NCI-H2107 treated with DMSO at 0.1 percent for 48 hours (cell line): ENCODE data around the gene TPM3.
"Not testable (repeated sequence)": the region's sequence is repeated elsewhere in the genome, so short reads cannot be mapped to it uniquely, and the experiment has no call there.

Source experiments
- DNase-seq: peaks from one replicate; lab custom pipeline; 2025; ENCODE audit not compliant: unreplicated experiment; lab: John Stamatoyannopoulos, UW

The TPM3 gene

DNA sequence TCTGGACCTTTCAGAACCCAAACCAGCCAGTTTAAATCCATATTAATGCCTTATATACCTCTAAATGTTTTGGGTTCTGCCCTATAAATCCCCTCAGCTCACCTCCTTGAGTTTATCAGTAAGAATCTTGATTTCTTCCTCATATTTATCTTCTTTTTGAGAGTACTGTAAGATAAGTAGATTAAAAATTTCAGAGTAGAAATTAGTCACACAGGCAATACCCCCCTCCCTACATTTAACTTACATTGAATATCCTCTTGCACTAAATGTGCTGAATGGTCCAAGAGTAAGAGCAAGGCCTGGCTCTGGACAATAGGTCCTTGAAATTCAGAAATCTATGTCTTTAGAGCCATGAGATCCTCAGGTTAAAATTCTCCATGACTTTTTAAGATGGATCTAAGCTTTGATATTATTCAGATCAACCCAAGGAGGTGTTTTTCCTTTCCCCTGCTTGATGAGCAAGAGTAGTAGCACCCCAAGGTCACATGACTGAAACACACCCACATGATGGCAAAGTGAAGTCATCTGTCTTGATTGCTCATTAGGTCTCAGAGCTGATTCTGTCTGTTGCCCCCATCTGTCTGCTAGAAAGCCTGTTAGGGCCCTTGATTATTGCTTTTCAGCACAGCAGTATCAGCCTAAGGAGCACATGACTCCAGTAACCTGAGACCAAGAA, 21.2 kb downstream of the TPM3 start:
- DNase-seq = no peak

DNA sequence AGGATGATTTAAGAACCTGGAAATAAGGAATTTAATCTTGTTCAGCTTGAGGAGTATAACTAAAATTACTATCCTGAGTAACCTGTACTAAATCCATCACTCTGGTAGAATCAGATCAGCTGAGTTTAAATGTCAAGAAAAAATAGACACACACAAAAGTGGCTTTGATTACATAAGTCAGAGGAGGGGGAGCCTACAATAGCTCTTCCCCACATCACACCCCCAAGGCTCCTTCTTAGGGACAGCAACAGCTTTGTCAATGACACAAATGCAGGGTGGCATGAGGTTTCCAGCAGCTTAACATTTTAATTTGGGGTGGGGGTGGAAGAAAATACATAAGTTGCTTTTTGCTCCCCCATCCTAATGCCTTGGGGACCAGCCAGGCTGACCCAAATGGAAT, 24.4 kb downstream of the TPM3 start:
- DNase-seq = no peak

DNA sequence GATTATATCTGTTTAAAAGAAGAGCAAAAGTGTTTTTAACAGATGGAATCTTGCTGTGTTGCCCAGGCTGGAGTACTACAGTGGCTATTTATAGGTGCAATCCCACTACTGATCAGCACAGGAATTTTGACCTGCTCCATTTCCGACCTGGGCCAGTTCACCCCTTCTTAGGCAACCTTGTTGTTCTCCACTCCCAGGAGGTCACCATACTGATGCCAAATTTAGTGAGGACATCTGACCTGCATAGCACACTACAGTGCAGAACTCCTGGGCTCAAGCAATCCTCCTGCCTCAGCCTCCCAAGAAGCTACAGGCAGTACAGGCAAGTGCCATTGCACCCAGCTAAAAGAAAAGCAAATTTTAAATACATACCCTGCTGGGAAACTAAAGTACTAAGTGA, 25.7 kb downstream of the TPM3 start:
- DNase-seq = no peak

DNA sequence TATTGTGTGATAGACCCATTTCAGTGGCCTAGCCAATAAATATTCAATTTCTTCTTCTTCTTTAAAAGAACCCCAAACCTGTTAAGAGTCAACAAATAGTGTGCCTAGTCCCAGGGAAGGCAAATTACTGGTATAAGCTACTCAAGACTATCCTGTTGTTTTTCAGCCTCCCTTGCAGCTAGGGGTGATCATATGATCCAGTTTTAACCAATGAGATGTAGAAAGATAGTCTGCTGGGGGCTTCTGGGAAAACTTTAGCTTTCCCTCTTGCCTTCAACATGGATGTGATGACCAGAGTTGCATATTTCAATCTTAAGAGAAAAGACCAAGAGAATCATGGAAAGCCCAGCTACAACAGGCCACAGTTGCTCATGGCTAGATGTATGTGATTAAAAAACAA, 32.3 kb downstream of the TPM3 start:
- no peak for DNase-seq

DNA sequence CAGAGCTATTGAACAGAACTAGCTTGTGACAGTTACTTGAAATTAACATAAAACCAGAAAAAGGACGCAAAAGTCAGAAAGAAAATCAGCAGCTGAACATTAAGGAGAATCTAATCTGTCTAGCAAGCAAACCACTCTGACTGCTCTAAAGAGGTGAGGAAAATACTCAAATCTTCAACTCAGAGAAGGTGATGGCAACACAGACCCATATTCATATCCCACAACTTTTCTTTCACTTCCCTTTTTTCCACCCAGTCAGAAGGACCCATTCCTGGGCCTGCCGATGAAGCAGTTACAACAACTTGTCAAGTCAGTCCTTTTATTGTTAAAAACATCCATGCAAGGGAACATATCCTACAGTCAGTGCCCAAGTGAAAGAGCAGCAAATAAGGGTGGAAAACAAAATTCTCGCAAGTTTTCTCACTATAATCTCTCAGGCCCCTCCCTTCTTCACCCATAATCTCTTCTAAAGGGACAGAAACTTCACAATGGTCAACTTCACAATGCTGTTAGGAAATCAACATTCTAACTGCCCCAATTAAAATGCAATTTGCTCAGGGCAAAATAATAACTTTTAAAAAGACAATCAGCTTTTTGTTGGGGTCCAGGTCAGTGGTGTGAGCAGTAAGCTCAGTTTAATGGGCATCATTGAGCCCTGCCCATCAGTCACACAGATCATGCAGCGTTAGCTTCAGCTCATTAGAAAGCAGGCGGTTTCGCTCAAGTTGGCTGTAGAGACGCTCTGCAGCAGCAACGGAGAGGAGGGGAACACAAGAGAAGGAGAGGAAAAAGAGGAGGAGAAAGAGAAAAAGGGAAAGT, 33.4 kb downstream of the TPM3 start:
- no peak for DNase-seq

DNA sequence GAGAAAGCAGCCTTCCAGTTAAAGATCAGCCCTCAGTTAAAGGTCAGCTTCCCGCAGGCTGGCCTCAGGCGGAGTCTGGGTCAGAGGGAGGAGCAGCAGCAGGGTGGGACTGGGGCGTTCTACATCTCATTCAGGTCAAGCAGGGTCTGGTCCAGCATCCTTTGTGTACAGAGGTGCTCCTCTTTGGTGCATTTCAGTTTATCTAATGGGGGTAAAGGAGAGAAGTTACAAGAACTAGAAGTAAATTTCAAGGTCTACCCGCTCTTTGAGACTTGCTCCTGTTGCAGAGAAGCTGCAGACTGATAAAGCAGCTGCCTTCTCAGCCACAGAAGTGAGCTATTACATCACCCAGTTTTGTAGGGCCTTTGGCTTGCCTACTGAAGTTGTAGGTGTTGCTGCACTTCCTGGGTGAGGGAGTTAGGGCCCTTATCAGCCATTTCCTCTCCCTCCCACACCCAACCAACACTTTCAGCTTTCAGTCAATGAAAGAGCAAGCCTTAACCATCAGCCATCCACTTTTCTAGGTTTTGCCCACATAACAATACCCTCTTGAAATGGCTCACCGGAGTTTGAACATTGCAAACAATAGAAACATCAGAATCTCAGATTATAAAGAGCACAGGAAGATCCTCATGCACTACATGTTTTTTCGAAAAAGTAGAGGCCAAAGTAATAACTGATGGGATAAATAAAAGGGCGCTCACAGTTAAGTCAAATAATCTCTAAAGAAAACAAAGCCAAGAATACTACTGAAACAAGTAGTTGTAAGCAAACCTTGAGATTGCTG, 34.2 kb downstream of the TPM3 start:
- peak; percentile 54 for DNase-seq

DNA sequence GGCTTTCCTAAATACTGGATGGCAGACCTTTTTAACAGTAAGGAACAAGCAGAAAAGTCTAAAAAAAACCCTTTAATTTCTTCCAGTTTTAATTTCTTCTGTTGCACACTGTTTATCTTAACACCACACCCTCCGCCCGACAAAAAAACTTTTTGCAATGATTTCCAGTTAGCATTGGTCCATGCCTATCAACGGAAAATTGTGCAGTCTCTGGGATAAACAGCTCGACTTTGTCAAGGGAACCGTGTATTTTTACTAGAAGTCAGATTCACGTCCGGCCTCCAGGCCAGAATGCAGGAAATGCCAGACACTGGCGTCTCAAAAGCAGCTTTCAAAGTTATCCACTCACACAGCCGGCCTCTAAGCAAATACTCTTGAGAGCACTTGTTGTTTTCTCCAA, 36.6 kb downstream of the TPM3 start:
- no peak for DNase-seq

DNA sequence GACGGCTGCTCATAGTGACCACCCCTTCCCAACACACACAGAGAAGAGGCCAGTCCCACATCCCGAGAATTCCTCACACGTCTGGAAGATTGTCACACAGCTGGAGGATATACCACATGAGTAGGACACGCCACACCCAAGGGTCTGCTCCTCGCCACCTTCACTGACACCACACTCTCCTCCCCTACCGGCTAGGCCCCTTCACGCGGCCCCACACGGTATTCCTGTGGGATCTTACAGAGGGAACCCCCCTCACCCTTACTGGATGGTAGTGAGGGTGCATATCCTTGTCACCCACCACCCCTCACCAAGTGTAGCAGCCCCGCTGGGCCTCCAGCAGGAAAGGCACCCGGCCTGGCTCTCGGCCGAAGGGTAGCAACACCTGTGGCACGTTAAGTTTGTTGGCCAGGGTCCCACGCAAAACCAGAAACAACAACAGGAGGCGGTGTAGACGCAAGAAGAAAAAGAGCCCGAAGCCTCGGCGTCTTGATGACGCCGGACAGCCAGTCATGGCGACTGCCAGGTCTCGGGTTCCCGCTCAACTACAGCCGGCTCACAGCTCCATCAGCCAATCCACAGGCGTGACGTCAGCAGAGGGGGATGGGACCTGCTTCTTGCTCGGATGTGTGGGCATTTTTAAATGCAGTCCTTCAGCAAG, 37.2 kb downstream of the TPM3 start, which contains the start of gene NUP210L:
NUP210L (minus strand) TSS at position 540 of the 658 bp plus-strand sequence.
- no peak for DNase-seq

DNA sequence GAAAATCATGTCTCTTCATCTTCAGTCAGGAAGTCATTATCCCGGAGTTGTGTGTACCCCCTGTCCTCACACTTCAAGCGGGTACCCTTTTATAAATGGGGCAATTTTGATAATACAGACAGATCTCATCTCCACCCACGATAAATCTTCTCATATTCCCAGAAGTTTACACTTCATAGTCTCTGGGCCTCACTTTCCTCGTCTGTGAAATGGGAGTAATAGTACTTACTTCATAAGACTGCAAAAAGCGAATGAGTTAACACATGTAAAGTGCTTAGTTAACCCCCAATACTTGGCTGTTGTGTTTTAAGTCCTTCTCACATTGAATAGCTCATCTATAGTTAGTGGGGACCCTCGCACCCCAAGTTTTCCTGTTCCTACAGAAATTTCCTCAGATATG, 37.8 kb downstream of the TPM3 start:
- no peak for DNase-seq

DNA sequence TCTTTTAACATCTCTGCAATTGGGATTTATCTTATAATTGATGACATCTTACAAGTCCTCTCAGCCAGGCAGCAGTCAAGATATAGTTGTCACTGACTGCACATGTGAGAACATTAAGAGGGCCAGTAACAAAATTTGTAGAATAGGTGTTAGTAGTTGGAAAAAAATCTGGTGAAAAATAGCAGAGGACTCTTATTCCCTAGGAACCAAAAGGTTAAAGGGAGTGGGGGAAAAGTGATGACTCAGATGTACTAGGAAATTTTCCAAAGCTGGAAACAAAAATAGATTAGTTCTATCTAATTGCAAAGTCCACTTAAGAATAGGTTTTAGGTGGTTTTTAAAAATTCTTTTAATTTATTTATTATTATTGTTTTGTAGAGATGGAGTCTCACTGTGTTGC, 40.6 kb downstream of the TPM3 start:
- no peak for DNase-seq

DNA sequence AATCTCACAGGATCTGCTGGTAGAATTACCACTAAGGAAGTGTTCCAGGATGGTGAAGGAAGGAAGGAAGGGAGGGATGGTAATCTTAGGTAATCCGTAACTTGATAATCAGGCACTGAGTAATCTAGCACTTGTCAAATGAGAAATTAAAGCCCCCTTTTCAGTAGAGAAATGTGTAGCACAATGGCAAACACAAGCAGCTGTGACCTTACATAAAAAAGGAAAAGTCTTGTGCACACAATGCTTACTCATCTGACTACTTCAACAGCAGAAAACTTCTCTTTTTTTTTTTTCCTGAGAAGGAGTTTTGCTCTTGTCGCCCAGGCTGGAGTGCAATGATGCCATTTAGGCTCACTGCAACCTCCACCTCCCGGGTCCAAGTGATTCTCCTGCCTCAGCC, 43.1 kb downstream of the TPM3 start:
- DNase-seq = no peak

DNA sequence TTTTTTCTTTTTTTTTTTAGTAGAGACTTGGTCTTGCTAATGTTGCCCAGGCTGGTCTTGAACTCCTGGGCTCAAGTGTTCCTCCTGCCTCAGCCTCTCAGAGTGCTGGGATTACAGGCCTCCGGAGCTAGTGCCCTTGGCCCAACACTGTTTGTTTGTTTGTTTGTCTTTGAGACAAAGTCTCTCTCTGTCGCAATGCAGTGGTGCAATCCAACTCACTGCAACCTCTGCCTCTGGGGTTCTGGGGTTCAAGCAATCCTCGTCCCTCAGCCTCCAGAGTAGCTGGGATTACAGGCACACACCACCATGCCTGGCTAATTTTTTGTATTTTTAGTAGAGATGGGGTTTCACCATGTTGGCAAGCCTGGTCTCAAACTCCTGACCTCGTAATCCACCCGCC, 44.4 kb downstream of the TPM3 start:
- not testable (repeated sequence) for DNase-seq

DNA sequence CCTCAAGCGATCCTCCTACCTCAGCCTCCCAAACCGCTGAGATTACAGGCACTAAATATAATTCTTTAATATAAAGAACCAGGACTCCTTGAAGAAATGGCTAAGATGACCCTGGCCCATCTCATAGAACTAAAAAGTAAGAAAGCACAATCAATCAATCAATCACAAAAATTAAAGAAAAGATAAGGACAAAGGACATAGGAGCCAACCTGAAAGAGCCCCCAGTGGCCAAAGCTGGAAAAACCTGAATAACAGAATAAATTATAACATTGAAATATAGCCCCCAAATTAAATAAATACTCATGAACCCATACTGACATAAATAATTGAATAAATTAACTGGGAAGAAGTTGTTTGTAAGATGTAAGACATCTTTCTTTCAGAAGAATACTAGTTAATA, 45.9 kb downstream of the TPM3 start:
- DNase-seq = no peak

DNA sequence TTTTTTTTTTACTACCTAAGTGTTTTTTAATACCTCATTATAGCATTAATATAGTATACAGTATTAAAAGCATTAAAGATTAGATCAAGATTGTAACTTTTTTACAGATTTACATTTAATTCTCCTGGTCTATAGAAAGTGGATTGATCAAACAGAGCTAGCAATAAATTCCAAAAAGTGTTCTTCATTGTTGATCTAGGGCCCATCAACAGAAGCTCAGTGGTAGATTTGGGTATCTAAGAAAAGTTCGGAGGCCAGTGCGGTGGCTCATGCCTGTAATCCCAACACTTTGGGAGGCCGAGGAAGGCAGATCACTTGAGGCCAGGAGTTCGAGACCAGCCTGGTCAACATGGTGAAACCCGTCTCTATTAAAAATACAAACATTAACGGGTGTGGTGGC, 49.5 kb downstream of the TPM3 start:
- DNase-seq = no peak

DNA sequence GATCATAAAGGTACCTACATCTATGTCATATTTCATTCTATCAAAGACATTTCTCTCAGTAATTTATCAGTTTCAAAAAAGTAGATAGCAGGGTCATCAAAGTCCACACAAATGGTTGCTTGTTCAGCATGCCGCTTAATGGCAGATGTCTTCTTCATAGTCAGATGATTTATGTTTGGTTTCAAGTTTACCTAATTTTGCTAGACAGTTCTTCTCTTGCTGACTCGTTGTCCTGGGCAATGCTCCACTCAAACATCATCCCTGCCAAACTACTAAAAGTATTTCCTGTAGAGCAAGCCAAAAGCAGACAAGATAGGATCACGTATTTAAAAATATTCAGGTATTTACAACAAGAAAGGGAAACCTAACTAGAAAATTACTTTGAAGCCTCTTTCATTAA, 50.7 kb downstream of the TPM3 start:
- DNase-seq = no peak

DNA sequence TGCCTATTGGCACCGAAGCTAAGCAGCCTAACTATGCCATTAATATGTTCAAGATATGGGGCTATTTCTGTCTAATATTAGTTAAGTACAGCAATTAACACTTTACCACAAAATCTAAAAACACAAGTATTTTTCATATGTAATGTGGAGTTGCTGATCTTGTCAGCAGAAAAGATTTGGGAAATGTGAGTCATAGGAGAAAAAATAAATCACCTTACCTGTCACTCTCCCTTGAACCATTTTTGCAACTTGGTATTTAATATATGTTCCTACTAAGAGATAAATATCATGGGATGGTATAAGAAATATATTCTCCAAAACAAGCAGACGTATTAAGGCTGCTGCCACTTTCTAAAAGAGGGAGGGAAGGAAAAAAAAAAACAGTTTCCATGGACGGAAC, 54.0 kb downstream of the TPM3 start:
- DNase-seq = no peak

DNA sequence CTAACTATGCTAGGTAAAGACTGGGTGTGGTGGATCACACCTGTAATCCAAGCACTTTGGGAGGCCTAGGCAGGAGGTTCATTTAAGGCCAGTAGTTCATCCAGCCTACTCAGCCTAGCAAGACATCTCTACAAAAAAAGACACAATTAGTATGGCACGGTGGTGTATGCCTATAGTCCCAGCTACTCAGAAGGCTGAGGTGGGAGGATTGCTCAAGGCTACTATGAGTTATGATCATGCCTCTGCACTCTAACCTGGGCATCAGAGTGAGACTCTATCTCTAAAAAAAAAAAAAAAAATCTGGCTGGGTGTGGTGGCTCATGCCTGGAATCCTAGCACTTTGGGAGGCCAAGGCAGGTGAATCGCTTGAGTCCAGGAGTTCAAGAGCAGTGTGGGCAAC, 58.6 kb downstream of the TPM3 start:
- DNase-seq = no peak

DNA sequence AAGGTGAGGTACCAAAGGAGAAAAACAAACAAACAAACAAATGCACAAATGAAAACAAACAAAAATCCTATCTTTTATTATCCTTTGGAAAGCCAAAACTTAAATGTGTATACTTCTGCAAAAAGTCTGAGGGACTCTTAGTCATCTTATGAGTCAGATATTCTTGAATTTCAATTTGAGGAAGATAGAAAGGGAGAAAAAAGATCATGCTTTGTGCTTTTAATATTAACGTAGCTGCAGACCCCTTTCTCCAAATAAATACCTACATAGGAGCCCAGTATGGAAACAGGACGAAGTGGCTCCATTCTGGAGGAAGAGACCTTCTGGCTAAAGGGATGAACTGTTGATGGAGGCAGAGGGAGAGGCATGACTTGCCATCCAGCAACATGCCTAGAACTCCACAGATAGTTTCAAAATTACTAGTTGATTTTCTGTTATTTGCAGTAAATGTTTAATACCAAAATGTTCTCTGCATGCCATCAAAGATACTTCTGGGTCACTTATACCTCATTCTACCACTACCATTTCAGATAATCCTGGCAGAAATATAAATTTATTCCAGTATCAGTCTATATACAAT, 62.4 kb downstream of the TPM3 start:
- no peak for DNase-seq

DNA sequence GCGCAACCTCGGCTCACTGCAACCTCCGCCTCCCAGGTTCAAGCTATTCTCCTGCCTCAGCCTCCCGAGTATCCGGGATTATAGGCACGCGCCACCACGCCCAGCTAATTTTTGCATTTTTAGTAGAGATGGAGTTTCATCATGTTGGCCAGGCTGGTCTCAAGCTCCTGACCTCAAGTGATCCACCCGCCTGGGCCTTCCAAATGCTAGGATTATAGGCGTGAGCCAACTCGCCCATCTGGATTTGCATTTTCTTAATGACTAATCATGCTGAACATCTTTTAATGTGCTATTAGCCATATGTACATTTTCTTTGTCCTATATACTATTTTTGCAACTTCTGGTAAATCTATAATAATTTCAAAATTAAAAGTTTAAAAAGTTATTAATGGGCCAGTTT, 68.7 kb downstream of the TPM3 start:
- not testable (repeated sequence) for DNase-seq

DNA sequence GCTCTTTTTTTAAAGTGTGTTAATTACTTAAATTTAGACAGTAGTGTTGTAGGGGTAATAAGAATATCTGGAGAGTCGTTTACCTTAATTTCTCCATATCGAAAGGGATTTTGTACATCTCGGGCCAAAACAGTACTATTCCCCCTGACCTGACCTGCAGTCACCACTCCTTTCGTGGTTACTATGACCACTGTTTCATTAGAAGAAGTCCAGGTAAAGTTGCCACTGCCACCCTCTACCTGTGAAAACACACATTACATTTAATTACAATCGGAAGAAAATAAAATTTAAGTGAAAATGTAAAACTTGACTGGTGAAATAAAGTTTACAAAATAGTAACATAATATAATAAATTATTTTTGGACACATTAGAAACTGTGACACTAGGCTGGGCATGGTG, 74.3 kb downstream of the TPM3 start:
- DNase-seq = no peak

DNA sequence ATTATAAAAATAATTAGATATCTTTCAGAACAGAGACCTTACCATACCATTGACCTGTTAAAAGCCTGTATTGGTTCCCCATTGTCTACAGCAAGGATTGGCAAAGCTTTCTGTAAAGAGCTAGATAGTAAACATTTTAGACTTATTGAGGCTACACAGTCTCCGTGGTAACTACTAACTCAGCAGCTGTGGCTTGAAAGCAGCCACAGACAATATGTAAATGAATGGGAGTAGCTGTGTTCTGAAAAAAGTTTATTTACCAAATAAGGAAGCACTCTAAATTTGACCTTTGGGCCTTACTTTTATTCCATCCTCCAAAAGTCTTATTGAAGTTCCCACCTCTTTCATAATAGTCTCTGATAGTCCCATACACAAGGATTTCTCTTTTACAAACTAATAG, 76.7 kb downstream of the TPM3 start:
- no peak for DNase-seq
